B cell (primary cell): ENCODE data around the gene KANK3. TPM values are rescaled to one million over a fixed set of nuclear protein-coding genes. Genes with fewer than 3 reads are reported as not detected.

Source experiments
- ATAC-seq: fragments of 200-7000 bp; cut with Tn5 transposase; one replicate; pipeline ENCODE4 v1.10.0; 2021; ENCODE audit warnings: low read depth, mild to moderate bottlenecking, moderate number of reproducible peaks, moderate library complexity
- CTCF ChIA-PET: fragments of 350-600 bp; sonication (Branson Sonifier 250); formaldehyde crosslinking; loops from one replicate; lab custom pipeline; 2021; ENCODE audit warnings: antibody characterized with exemption, inconsistent platforms; lab: Charles Lee
- POLR2A ChIA-PET: fragments of 350-600 bp; sonication (Branson Sonifier 250); formaldehyde crosslinking; loops from one replicate; lab custom pipeline; 2021; ENCODE audit warnings: antibody characterized with exemption; lab: Charles Lee
- DNase-seq: peaks from one replicate; pipeline ENCODE4 v3.0.0; 2013
- H2AFZ ChIP-seq: 2 replicates; pipeline ENCODE4 v1.6.1; 2012; ENCODE audit warnings: mild to moderate bottlenecking, low read depth, low read length; ENCODE audit not compliant: insufficient read depth, poor library complexity, severe bottlenecking
- H3K27ac ChIP-seq, 2 donors: 1 replicate in 1 of 2; 2 replicates in 1 of 2; pipeline ENCODE4 v1.5.1; 2012 to 2013; ENCODE audit warnings: low read length in 2 of 2, mild to moderate bottlenecking in 2 of 2, moderate library complexity in 1 of 2
- H3K27me3 ChIP-seq, 4 experiments: fragments of 200-600 bp in 1 of 4; sonication (generic) in 1 of 4; replicated peaks in 1 of 4; 1 replicate in 2 of 4; 2 replicates in 2 of 4; pipeline versions ENCODE4 v1.6.1 to v1.7.0; 2013 to 2016; ENCODE audit warnings: low read length in 3 of 4, mild to moderate bottlenecking in 2 of 4, mixed read lengths in 1 of 4, moderate library complexity in 1 of 4; ENCODE audit not compliant: insufficient read depth in 4 of 4, control insufficient read depth in 3 of 4; ENCODE audit errors: control extremely low read depth in 1 of 4
- H3K36me3 ChIP-seq, 2 experiments: replicated peaks in 1 of 2; 1 replicate in 1 of 2; 2 replicates in 1 of 2; pipeline versions ENCODE4 v1.6.1 to v1.7.1; 2013; ENCODE audit warnings: low read length in 1 of 2; ENCODE audit not compliant: insufficient read depth in 2 of 2, control insufficient read depth in 1 of 2; ENCODE audit errors: control extremely low read depth in 1 of 2, extremely low read depth in 1 of 2
- H3K4me1 ChIP-seq, 2 donors: fragments of 200-600 bp in 1 of 2; sonication (generic) in 1 of 2; 1 replicate in 1 of 2; 2 replicates in 1 of 2; pipeline versions ENCODE4 v1.5.1 to v1.6.1; 2013 to 2017; ENCODE audit warnings: low read length in 2 of 2; ENCODE audit not compliant: control insufficient read depth in 2 of 2, insufficient read depth in 2 of 2
- H3K4me2 ChIP-seq: replicated peaks from 2 replicates; pipeline ENCODE3; 2012; ENCODE audit warnings: mild to moderate bottlenecking, low read depth, low read length; ENCODE audit not compliant: poor library complexity, severe bottlenecking
- H3K4me3 ChIP-seq, 5 experiments: fragments of 200-600 bp in 1 of 5; sonication (generic) in 1 of 5; 1 replicate in 3 of 5; 2 replicates in 2 of 5; pipeline versions ENCODE4 v1.5.1 to v1.7.0; 2011 to 2016; ENCODE audit warnings: low read length in 4 of 5, mild to moderate bottlenecking in 4 of 5, low read depth in 2 of 5, control low read depth in 1 of 5, moderate library complexity in 1 of 5; ENCODE audit not compliant: insufficient read depth in 1 of 5; ENCODE audit errors: control extremely low read depth in 1 of 5, extremely low read depth in 1 of 5
- H3K79me2 ChIP-seq: fragments of 200-600 bp; sonication (generic); one replicate; pipeline ENCODE4 v1.6.0; 2016; ENCODE audit warnings: low read length; ENCODE audit not compliant: control insufficient read depth, insufficient read depth
- H3K9ac ChIP-seq: fragments of 200-600 bp; sonication (generic); 2 replicates; pipeline ENCODE4 v1.6.1; 2017; ENCODE audit warnings: mild to moderate bottlenecking, low read length, moderate library complexity
- H3K9me3 ChIP-seq, 3 donors: one replicate each; pipeline versions ENCODE4 v1.6.1 to v1.7.1; 2013; ENCODE audit warnings: low read length in 2 of 3; ENCODE audit not compliant: control insufficient read depth in 2 of 3, insufficient read depth in 1 of 3; ENCODE audit errors: control extremely low read depth in 1 of 3
- H4K20me1 ChIP-seq: 2 replicates; pipeline ENCODE4 v1.6.0; 2012; ENCODE audit warnings: mild to moderate bottlenecking, low read length; ENCODE audit not compliant: insufficient read depth, control insufficient read depth, poor library complexity, severe bottlenecking
- H3K27ac Mint-ChIP-seq: one replicate; pipeline ENCODE4 v1.8.0; 2021; ENCODE audit warnings: mixed read lengths
- H3K27me3 Mint-ChIP-seq: one replicate; pipeline ENCODE4 v1.8.0; 2021; ENCODE audit warnings: mixed read lengths
- H3K4me1 Mint-ChIP-seq: one replicate; pipeline ENCODE4 v1.8.0; 2021; ENCODE audit warnings: mixed read lengths
- H3K4me3 Mint-ChIP-seq: one replicate; pipeline ENCODE4 v1.8.0; 2021; ENCODE audit warnings: mixed read lengths
- H3K9me3 Mint-ChIP-seq: one replicate; pipeline ENCODE4 v1.8.0; 2022; ENCODE audit warnings: mixed read lengths; ENCODE audit not compliant: insufficient read depth
- CTCF ChIP-seq: fragments of 200-600 bp; IDR thresholded peaks from one replicate; pipeline ENCODE4 v1.8.0; 2022; ENCODE audit warnings: antibody characterized with exemption, mild to moderate bottlenecking
- EZH2 ChIP-seq: IDR thresholded peaks from 2 replicates; pipeline ENCODE4 v1.6.1; 2012; ENCODE audit warnings: borderline replicate concordance, low read depth, mild to moderate bottlenecking, moderate library complexity, low read length; ENCODE audit not compliant: insufficient read depth, poor library complexity, severe bottlenecking
- WGBS: methylation state at CpG from one replicate; pipeline ENCODE4 v1.1.5; 2013; ENCODE audit warnings: missing lambda C conversion rate; ENCODE audit not compliant: insufficient coverage; 5-methylcytosine and 5-hydroxymethylcytosine counted together
- intact Hi-C: fragments of 100-400 bp; cut with micrococcal nuclease; formaldehyde crosslinking; loops from one replicate; pipeline ENCODE4 v1.10.0; 2022
- polyA plus RNA-seq: library from polyadenylated mRNA; depleted of rRNA; stranded (reverse); fragments of >200 nt; gene quantifications from 2 replicates; pipeline ENCODE4 v1.2.3, GENCODE V29; 2012
- total RNA-seq, 2 donors: library from RNA; stranded (reverse); fragments of 120-200 nt in 1 of 2; gene quantifications; 1 replicate in 1 of 2; 2 replicates in 1 of 2; pipeline versions ENCODE4 v1.2.3 to v1.2.4, GENCODE V29; 2013 to 2022

Gene KANK3
- total and polyA plus RNA-seq, 2 donors (not counting 1 experiment from before 2014, with no cell fraction given), result 0.27 to 0.34 TPM

- Histone ChIP-seq H3K9me3 (peaks cover 0 to 9% (median 0%) of the 10 kb centered on the region in 3 donors), H3K27me3 (no peaks in the 10 kb centered on the region), H4K20me1 (peaks cover 56% of the 10 kb centered on the region), H3K27ac (no peak overlapping the region), H3K36me3 (no peaks in the 10 kb centered on the region), H3K79me2 (peaks cover 61% of the 10 kb centered on the region), H3K9ac (no peak overlapping the region), H3K4me1 (peaks cover 10 to 20% of the 10 kb centered on the region in 2 donors), H2AFZ (no peak overlapping the region), H3K4me3 (peak overlapping the region in 2 of 5 experiments; percentile 14 to 89), H3K4me2 (peak overlapping the region; percentile 80)
- peak overlapping the region; percentile 73 for H3K4me3 Mint-ChIP-seq
- H3K27me3 Mint-ChIP-seq, result no peaks in the 10 kb centered on the region
- intact Hi-C loops, result loop anchor here (5.0 kb wide), 1 partner anchor 1426 kb away; the partner anchor contains the start of gene FBXL12
- ChIA-PET CTCF (interaction anchor here (1.1 to 3.9 kb wide), 2 partner anchors 21 to 114 kb away, joined by 3 to 13 read pairs; partner anchors contain the start of gene MARCHF2), POLR2A (interaction anchor here (0.8 to 1.8 kb wide), 4 partner anchors 20 to 471 kb away, joined by 3 to 14 read pairs (median 4); partner anchors contain the start of genes MARCHF2 and SNAPC2)
- 82% methylated on average over 23 of the region's 23 CpGs for WGBS
- H3K9me3 Mint-ChIP-seq, result no peaks in the 10 kb centered on the region
- DNase-seq (peak; percentile 37), ATAC-seq (no peak)
- TF ChIP-seq EZH2 (no peak), CTCF (no peak)
- H3K27ac Mint-ChIP-seq, result peak overlapping the region; percentile 98
- H3K4me1 Mint-ChIP-seq, result peaks cover 34% of the 10 kb centered on the region
These were observed 48.3 kb upstream of the KANK3 start for GRCh38 chr19:8391198-8392016.
